H1 (cell line): ENCODE data around the gene HMCN1. TPM values are rescaled to one million over a fixed set of nuclear protein-coding genes. Genes with fewer than 3 reads are reported as not detected.

Experiments used
- CTCF ChIA-PET: fragments of 300-600 bp; sonication (Branson Sonifier 250); formaldehyde crosslinking; loops from one replicate; lab custom pipeline; 2021; ENCODE audit not compliant: partially characterized antibody; lab: Charles Lee
- POLR2A ChIA-PET: fragments of 300-600 bp; sonication (Branson Sonifier 250); formaldehyde crosslinking; loops from one replicate; lab custom pipeline; 2021; ENCODE audit warnings: inconsistent platforms; ENCODE audit not compliant: partially characterized antibody; lab: Charles Lee
- DNase-seq, 2 experiments: peaks; one replicate each; pipeline versions ENCODE4 v3.0.0 to v3.0.0-alpha.2; 2010 to 2022; ENCODE audit warnings: low spot score in 2 of 2, low read depth in 1 of 2, mixed read lengths in 1 of 2
- FAIRE-seq: peaks from 2 replicates; lab custom pipeline; 2011; peaks lifted over from hg19 to GRCh38; lab: Jason Lieb, UNC
- H2AFZ ChIP-seq: 2 replicates; pipeline ENCODE4 v1.8.1; 2012; ENCODE audit warnings: low read length, inconsistent platforms
- H2AK5ac ChIP-seq: 2 replicates; pipeline ENCODE4 v1.6.1; 2013; ENCODE audit warnings: low read depth, low read length
- H2BK120ac ChIP-seq: replicated peaks from 2 replicates; pipeline ENCODE3; 2013; ENCODE audit warnings: low read depth, low read length, inconsistent platforms
- H2BK12ac ChIP-seq: 2 replicates; pipeline ENCODE4 v1.6.1; 2013; ENCODE audit warnings: low read depth, low read length
- H2BK15ac ChIP-seq: 2 replicates; pipeline ENCODE4 v1.6.1; 2013; ENCODE audit warnings: low read length
- H2BK20ac ChIP-seq: 2 replicates; pipeline ENCODE4 v1.6.1; 2013; ENCODE audit warnings: low read length
- H2BK5ac ChIP-seq: 2 replicates; pipeline ENCODE4 v1.6.1; 2013; ENCODE audit warnings: low read depth, low read length
- H3K14ac ChIP-seq: 2 replicates; pipeline ENCODE4 v1.6.1; 2013; ENCODE audit warnings: inconsistent platforms; ENCODE audit not compliant: insufficient read length
- H3K18ac ChIP-seq: 2 replicates; pipeline ENCODE4 v1.6.1; 2013; ENCODE audit warnings: low read length; ENCODE audit errors: extremely low read depth
- H3K23ac ChIP-seq: 2 replicates; pipeline ENCODE4 v1.6.1; 2013; ENCODE audit warnings: inconsistent platforms; ENCODE audit not compliant: insufficient read length
- H3K23me2 ChIP-seq: 2 replicates; pipeline ENCODE4 v1.6.1; 2013; ENCODE audit warnings: low read depth, low read length
- H3K27ac ChIP-seq: 2 replicates; pipeline ENCODE4 v1.6.1; 2011; ENCODE audit warnings: low read depth, low read length, inconsistent platforms
- H3K27me3 ChIP-seq, 4 experiments: replicated peaks in 1 of 4; 1 replicate in 1 of 4; 2 replicates in 3 of 4; pipeline versions ENCODE4 v1.6.1 to v1.8.1; 2011 to 2013; ENCODE audit warnings: low read length in 3 of 4, mild to moderate bottlenecking in 3 of 4, inconsistent platforms in 2 of 4, mixed read lengths in 2 of 4, moderate library complexity in 1 of 4; ENCODE audit not compliant: control insufficient read depth in 3 of 4, insufficient read depth in 3 of 4; ENCODE audit errors: extremely low read depth in 1 of 4
- H3K36me3 ChIP-seq, 4 experiments: 2 replicates each; pipeline versions ENCODE4 v1.6.1 to v1.8.1; 2011 to 2013; ENCODE audit warnings: mild to moderate bottlenecking in 4 of 4, low read length in 3 of 4, moderate library complexity in 2 of 4, control low read depth in 1 of 4, inconsistent platforms in 1 of 4; ENCODE audit not compliant: insufficient read depth in 4 of 4, control insufficient read depth in 2 of 4
- H3K4ac ChIP-seq: replicated peaks from 2 replicates; pipeline ENCODE3; 2013; ENCODE audit warnings: low read length, low read depth, mixed read lengths, inconsistent platforms; ENCODE audit not compliant: insufficient read length
- H3K4me1 ChIP-seq, 4 experiments: replicated peaks in 1 of 4; 1 replicate in 1 of 4; 2 replicates in 3 of 4; pipeline versions ENCODE4 v1.6.1 to v1.8.1; 2011 to 2013; ENCODE audit warnings: low read length in 3 of 4, inconsistent platforms in 2 of 4, mixed read lengths in 1 of 4; ENCODE audit not compliant: insufficient read depth in 4 of 4, control insufficient read depth in 3 of 4
- H3K4me2 ChIP-seq, 2 experiments: 2 replicates each; pipeline versions ENCODE4 v1.6.1 to v1.8.1; 2011 to 2013; ENCODE audit warnings: low read depth in 2 of 2, low read length in 2 of 2, control low read depth in 1 of 2, inconsistent platforms in 1 of 2, mild to moderate bottlenecking in 1 of 2; ENCODE audit not compliant: insufficient read depth in 1 of 2
- H3K4me3 ChIP-seq, 4 experiments: fragments of 200-600, 300-600 bp in 1 of 4; sonication (generic), shearing (Covaris generic), sonication (Bioruptor Twin) in 1 of 4; 2 replicates each; pipeline versions ENCODE4 v1.5.1 to v1.8.1; 2011 to 2016; ENCODE audit warnings: low read length in 4 of 4, low read depth in 3 of 4, control low read depth in 2 of 4, inconsistent platforms in 2 of 4, mild to moderate bottlenecking in 2 of 4, mixed read lengths in 1 of 4, moderate library complexity in 1 of 4; ENCODE audit not compliant: insufficient read depth in 2 of 4; ENCODE audit errors: extremely low read depth in 1 of 4
- H3K56ac ChIP-seq: replicated peaks from 2 replicates; pipeline ENCODE3; 2013; ENCODE audit warnings: low read depth, mild to moderate bottlenecking, mixed read lengths, low read length, inconsistent platforms; ENCODE audit not compliant: insufficient read length
- H3K79me1 ChIP-seq: 2 replicates; pipeline ENCODE4 v1.6.1; 2013; ENCODE audit warnings: low read depth, low read length, control low read depth
- H3K79me2 ChIP-seq, 2 experiments: 2 replicates each; pipeline versions ENCODE4 v1.6.1 to v1.8.1; 2012 to 2013; ENCODE audit warnings: low read length in 2 of 2, mild to moderate bottlenecking in 2 of 2, inconsistent platforms in 1 of 2; ENCODE audit not compliant: insufficient read depth in 2 of 2, control insufficient read depth in 1 of 2
- H3K9ac ChIP-seq, 4 experiments: replicated peaks in 1 of 4; 1 replicate in 1 of 4; 2 replicates in 3 of 4; pipeline versions ENCODE4 v1.6.1 to v1.8.1; 2011 to 2013; ENCODE audit warnings: low read depth in 3 of 4, low read length in 3 of 4, control low read depth in 2 of 4, mild to moderate bottlenecking in 2 of 4, moderate library complexity in 2 of 4, inconsistent platforms in 1 of 4; ENCODE audit errors: extremely low read depth in 1 of 4
- H3K9me3 ChIP-seq, 2 experiments: 2 replicates each; pipeline versions ENCODE4 v1.6.1 to v1.8.1; 2012 to 2013; ENCODE audit warnings: mild to moderate bottlenecking in 2 of 2, moderate library complexity in 2 of 2, control low read depth in 1 of 2, inconsistent platforms in 1 of 2, low read depth in 1 of 2, low read length in 1 of 2, mixed read lengths in 1 of 2; ENCODE audit not compliant: insufficient read depth in 2 of 2
- H4K20me1 ChIP-seq, 2 experiments: replicated peaks in 1 of 2; 2 replicates each; pipeline versions ENCODE3 to v1.8.1; 2011 to 2013; ENCODE audit warnings: inconsistent platforms in 2 of 2, low read length in 2 of 2, mild to moderate bottlenecking in 1 of 2; ENCODE audit not compliant: insufficient read depth in 2 of 2, control insufficient read depth in 1 of 2
- H4K5ac ChIP-seq: 2 replicates; pipeline ENCODE4 v1.6.1; 2013; ENCODE audit warnings: low read length, low read depth, mixed read lengths, inconsistent platforms; ENCODE audit not compliant: insufficient read length
- H4K8ac ChIP-seq: 2 replicates; pipeline ENCODE4 v1.8.0; 2013; ENCODE audit warnings: mild to moderate bottlenecking, moderate library complexity, low read length, inconsistent platforms; ENCODE audit not compliant: insufficient read depth; ENCODE audit errors: extremely low read depth
- H4K91ac ChIP-seq: replicated peaks from 2 replicates; pipeline ENCODE3; 2013; ENCODE audit warnings: low read length, mixed read lengths, inconsistent platforms; ENCODE audit not compliant: insufficient read length
- CBX5 ChIP-seq: fragments of 300-800, 300-1000 bp; sonication (generic); IDR thresholded peaks from 2 replicates; pipeline ENCODE4 v1.7.1; 2016; ENCODE audit warnings: antibody characterized with exemption, low read length, low read depth
- FOSL1 ChIP-seq: IDR thresholded peaks from 2 replicates; pipeline ENCODE4 v1.6.1; 2011; ENCODE audit warnings: mild to moderate bottlenecking, low read depth, low read length, moderate library complexity; ENCODE audit not compliant: insufficient read depth
- POLR2AphosphoS5 ChIP-seq: IDR thresholded peaks from 2 replicates; pipeline ENCODE4 v1.6.1; 2011; ENCODE audit warnings: low read depth, low read length
- RAD21 ChIP-seq, 2 experiments: IDR thresholded peaks in 1 of 2; conservative IDR thresholded peaks in 1 of 2; 2 replicates each; pipeline ENCODE4 v1.6.1; 2011; ENCODE audit warnings: low read depth in 2 of 2, low read length in 2 of 2, improper control_type of control experiment in 1 of 2, inconsistent platforms in 1 of 2, mild to moderate bottlenecking in 1 of 2, moderate library complexity in 1 of 2
- SP2 ChIP-seq: IDR thresholded peaks from 2 replicates; pipeline ENCODE4 v1.6.1; 2012; ENCODE audit warnings: mild to moderate bottlenecking, low read length, inconsistent platforms
- TBP ChIP-seq: IDR thresholded peaks from 2 replicates; pipeline ENCODE4 v1.6.1; 2011; ENCODE audit warnings: low read depth, low read length, improper control_type of control experiment
- WGBS, 2 experiments: shearing (Covaris generic) in 1 of 2; methylation state at CpG; one replicate each; pipeline versions ENCODE4 v1.1.6 to v1.1.7; 2013 to 2015; ENCODE audit warnings: low lambda C conversion rate in 2 of 2, mixed read lengths in 2 of 2, inconsistent platforms in 1 of 2, low coverage in 1 of 2, missing lambda C conversion rate in 1 of 2; ENCODE audit not compliant: insufficient replicate concordance in 2 of 2, insufficient coverage in 1 of 2, insufficient read length in 1 of 2; ENCODE audit errors: extremely low coverage in 1 of 2, missing lambda C conversion rate in 1 of 2; 5-methylcytosine and 5-hydroxymethylcytosine counted together
- polyA plus RNA-seq, 7 experiments: library from polyadenylated mRNA; depleted of rRNA in 3 of 7; stranded (reverse) in 5 of 7; unstranded in 2 of 7; fragments of >200 nt in 5 of 7; fragments of 200-250 nt in 2 of 7; gene quantifications; 1 replicate in 5 of 7; 2 replicates in 1 of 7; 4 replicates in 1 of 7; pipeline versions ENCODE4 v1.2.1 to v1.2.3, GENCODE V29; 2011 to 2013; ENCODE audit warnings: missing spikeins in 2 of 7, mixed read lengths in 2 of 7
- total RNA-seq: library from RNA; stranded (reverse); fragmentation: NEBNext Ultra II Directional; extraction: Animal tissue kit (Norgen Biotek cat#: 25700); gene quantifications from 2 replicates; pipeline ENCODE4 v1.2.1, GENCODE V29; 2021
- TF ChIP-seq, protein P1 (sequence below): IDR thresholded peaks from 2 replicates; pipeline ENCODE4 v1.6.1; 2012; ENCODE audit warnings: inconsistent platforms
- TF ChIP-seq, protein P2 (sequence below): IDR thresholded peaks from 2 replicates; pipeline ENCODE4 v1.6.1; 2011; ENCODE audit warnings: low read depth, mild to moderate bottlenecking, low read length; ENCODE audit not compliant: insufficient read depth
- TF ChIP-seq, protein P3 (sequence below): IDR thresholded peaks from 2 replicates; pipeline ENCODE4 v1.6.1; 2012; ENCODE audit warnings: low read length, inconsistent platforms

HMCN1 gene
- total and polyA plus RNA-seq, 2 of the 8 experiments (the other 6 are each of a cell fraction or from before 2014, with no cell fraction given) = 13.8 to 14.6 TPM

DNA sequence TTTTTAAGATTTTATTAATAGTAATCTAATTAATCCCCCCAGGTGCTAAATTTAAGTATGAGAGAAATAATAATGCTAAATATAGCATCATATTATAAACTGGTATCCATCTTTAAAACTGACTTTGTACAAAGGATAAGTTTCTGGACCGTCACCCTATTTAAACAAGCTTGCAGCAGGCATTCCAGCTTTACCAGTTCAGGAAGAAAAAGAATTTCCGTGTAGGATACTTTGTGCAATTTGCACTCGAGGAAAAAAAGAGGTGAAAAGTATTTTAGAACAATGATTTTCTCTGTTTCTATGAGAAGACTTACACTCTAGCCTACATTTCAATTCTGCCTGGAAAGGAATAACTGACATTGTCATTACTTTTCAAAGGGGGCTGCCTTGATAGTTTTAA lies 27.6 kb downstream of the HMCN1 start:
- Histone ChIP-seq H3K23me2 (no peaks in the 10 kb centered on the region), H3K23ac (no peak overlapping the region), H2BK5ac (no peak overlapping the region), H2BK15ac (no peak overlapping the region), H3K18ac (no peak overlapping the region), H3K9ac (no peak overlapping the region), H3K14ac (no peak overlapping the region), H2BK12ac (no peak overlapping the region), H3K4me2 (no peak overlapping the region), H4K8ac (no peak overlapping the region), H3K79me2 (no peaks in the 10 kb centered on the region), H4K5ac (no peak overlapping the region), H3K36me3 (no peaks in the 10 kb centered on the region), H3K4ac (no peak overlapping the region), H2AK5ac (no peak overlapping the region), H3K56ac (no peak overlapping the region), H2AFZ (no peak overlapping the region), H3K9me3 (no peaks in the 10 kb centered on the region), H3K27me3 (no peaks in the 10 kb centered on the region), H3K27ac (no peak overlapping the region), H3K79me1 (no peaks in the 10 kb centered on the region), H3K4me1 (no peaks in the 10 kb centered on the region), H4K91ac (no peak overlapping the region), H2BK120ac (no peak overlapping the region), H3K4me3 (no peak overlapping the region), H4K20me1 (no peaks in the 10 kb centered on the region), H2BK20ac (no peak overlapping the region)
- CTCF ChIA-PET = interaction anchor here (0.6 to 1.3 kb wide), 3 partner anchors 9 to 25 kb away, joined by 3 to 4 read pairs (median 3); no protein-coding TSS in a partner anchor
- POLR2A ChIA-PET = interaction anchor here (0.9 kb wide), 1 partner anchor 9 kb away, joined by 3 read pairs; no protein-coding TSS in a partner anchor
- DNase-seq (no peak), FAIRE-seq (no peak)
- TF ChIP-seq, protein P1, sequence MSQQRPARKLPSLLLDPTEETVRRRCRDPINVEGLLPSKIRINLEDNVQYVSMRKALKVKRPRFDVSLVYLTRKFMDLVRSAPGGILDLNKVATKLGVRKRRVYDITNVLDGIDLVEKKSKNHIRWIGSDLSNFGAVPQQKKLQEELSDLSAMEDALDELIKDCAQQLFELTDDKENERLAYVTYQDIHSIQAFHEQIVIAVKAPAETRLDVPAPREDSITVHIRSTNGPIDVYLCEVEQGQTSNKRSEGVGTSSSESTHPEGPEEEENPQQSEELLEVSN = no peak
- TF ChIP-seq, protein P2, sequence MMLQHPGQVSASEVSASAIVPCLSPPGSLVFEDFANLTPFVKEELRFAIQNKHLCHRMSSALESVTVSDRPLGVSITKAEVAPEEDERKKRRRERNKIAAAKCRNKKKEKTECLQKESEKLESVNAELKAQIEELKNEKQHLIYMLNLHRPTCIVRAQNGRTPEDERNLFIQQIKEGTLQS = no peak
- TF ChIP-seq RAD21 (IDR thresholded peaks at IDR 0.05 in 1 of 2, conservative IDR thresholded peaks at IDR 0.05 in 1 of 2; ENCODE audit: low read depth in 2 of 2, low read length in 2 of 2) (no peak), CBX5 (no peak), SP2 (no peak), TBP (no peak), FOSL1 (no peak), POLR2AphosphoS5 (no peak)
- TF ChIP-seq, protein P3, sequence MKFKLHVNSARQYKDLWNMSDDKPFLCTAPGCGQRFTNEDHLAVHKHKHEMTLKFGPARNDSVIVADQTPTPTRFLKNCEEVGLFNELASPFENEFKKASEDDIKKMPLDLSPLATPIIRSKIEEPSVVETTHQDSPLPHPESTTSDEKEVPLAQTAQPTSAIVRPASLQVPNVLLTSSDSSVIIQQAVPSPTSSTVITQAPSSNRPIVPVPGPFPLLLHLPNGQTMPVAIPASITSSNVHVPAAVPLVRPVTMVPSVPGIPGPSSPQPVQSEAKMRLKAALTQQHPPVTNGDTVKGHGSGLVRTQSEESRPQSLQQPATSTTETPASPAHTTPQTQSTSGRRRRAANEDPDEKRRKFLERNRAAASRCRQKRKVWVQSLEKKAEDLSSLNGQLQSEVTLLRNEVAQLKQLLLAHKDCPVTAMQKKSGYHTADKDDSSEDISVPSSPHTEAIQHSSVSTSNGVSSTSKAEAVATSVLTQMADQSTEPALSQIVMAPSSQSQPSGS = no peak
- WGBS, 2 experiments = 83% methylated on average over 3 of the region's 3 CpGs; no CpG with 5 or more reads in 1 of the 2 experiments
